NCI-H2107 treated with DMSO at 0.1 percent for 48 hours (cell line): ENCODE data around the gene CALHM3.

Source experiments
- DNase-seq: peaks from one replicate; lab custom pipeline; 2025; ENCODE audit not compliant: unreplicated experiment; lab: John Stamatoyannopoulos, UW

CALHM3 gene

DNA sequence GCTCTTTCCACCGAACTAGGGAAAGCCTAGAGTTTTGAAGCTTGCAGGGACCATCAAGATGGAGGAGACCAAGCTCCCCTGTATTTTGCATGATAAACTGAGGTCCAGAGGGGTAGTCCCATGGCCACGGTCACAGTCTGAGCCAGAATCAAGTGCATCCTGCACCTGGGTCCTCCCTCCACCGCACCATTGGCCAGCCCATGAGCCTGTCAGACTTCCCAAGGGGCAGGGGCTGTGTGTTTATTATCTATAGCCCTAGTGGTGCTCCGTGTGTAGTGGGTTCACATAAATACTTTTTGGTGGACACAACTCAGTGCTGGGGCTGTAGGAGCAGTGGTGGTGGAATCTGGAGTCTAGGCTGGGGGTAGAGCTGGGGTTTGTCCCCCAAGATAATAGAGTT, 3.6 kb downstream of the CALHM3 start:
- DNase-seq: no peak

- no peak for DNase-seq
Measured at GRCh38 chr10:103474077-103474476, 5.0 kb downstream of the CALHM3 start.

DNA sequence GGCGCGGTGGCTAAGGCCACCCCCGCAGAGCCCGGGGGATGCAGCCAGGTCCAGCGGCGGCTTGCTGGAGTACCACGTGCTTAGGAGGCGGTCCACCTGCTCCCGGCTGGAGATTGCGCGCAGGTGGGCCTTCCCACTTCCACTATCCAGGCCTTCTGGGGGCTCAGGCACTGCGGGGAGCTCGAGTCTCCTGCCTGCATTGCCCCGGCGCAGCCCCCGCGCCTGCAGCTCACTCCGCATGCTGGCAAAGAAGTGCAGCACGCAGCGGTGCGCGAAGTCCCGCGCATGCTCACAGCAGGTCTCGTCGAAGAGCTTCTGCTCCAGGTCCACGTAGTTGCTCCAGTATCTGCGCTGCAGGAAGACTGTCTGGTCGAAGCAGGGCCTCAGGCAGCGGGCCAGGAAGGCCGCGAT, 5.8 kb downstream of the CALHM3 start:
- no peak for DNase-seq

- no peak for DNase-seq
Measured at GRCh38 chr10:103472005-103472404, 7.0 kb downstream of the CALHM3 start.

GRCh38 chr10:103470761-103471653, 8.0 kb downstream of the CALHM3 start:
- no peak for DNase-seq

GRCh38 chr10:103469201-103469600, 9.8 kb downstream of the CALHM3 start:
- no peak for DNase-seq

- no peak for DNase-seq
Measured at GRCh38 chr10:103467406-103467805, 11.6 kb downstream of the CALHM3 start.

- no peak for DNase-seq
Measured at GRCh38 chr10:103466734-103467133, 12.3 kb downstream of the CALHM3 start.

GRCh38 chr10:103465411-103466179, 13.4 kb downstream of the CALHM3 start:
- no peak for DNase-seq

GRCh38 chr10:103463499-103463898, 15.5 kb downstream of the CALHM3 start:
- no peak for DNase-seq

DNA sequence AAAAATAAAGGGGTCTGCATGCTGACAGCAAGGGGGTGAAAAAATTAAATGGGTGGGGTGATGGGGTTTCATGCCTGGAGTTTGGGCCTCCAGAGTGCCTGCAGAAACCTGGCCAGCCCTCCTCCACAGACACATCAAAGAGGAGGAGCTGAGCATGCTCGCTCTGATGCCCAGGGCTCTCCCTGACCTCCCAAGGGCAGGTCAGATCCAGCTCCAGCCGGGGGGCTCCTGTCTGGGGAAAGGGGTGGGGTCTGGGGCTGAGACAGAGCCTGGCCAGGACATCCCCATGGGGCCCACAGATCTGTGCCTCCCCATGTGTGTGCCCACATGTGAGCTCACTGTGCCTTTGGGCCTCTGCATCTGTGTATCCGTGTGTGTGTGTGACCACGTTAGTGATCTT, 19.4 kb downstream of the CALHM3 start:
- no peak for DNase-seq

DNA sequence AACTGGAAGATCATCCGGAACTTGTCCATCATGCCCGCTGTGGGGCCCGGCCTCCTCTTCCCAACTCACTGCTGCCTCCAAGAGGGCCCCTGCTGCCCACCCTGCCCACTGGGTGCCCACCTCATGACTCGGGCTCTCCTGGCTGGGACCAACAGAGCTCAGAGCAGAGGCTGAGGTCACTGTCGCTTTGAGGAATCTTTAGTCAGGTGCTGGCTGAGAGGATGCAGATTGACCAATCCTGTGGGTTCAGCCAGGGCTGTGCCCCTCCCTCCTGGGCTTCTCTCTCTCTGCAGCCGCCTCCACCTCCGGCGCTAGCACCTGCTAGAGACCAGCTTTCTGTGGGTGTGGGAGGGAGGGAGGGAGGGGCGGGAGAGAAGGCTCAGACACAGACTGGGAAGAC, 20.3 kb downstream of the CALHM3 start, which contains the start of gene CALHM1:
CALHM1 (minus strand) TSS at position 181 of the 400 bp plus-strand sequence; CDS start at position 32, 149 bp downstream.
- peak; percentile 63 for DNase-seq

DNA sequence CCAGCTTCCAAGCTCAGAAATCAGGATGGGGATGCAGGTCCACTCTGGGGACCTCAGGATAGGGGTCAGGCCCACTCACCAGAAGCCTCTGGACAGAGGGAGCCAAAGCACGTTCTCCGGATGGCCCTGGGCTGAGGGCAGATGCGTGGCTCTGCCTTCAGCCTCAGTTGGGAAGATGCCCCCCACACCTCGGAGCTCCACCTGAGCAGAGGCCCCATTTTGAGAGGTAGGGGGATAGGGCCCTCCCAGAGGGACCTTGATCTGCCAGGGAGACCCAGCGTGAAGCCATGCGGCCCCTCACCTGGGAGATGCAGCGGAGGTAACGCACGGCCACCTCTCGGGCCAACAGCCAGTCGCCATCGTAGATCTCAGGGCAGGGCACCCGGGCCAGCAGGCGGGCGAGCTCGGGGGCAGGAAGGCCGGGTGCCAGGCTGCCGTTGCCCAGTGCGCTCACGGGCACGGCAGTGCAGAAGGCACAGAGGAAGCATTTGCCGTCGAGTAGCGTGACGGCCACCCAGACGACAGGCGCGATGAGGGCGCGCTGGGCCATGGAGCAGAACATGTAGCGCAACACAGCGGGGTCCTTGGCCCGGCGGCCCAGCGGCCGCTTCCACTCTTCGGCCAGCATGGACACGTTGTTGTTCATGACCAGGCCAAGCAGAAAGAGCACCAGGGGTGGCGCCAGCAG, 21.0 kb downstream of the CALHM3 start:
- no peak for DNase-seq

DNA sequence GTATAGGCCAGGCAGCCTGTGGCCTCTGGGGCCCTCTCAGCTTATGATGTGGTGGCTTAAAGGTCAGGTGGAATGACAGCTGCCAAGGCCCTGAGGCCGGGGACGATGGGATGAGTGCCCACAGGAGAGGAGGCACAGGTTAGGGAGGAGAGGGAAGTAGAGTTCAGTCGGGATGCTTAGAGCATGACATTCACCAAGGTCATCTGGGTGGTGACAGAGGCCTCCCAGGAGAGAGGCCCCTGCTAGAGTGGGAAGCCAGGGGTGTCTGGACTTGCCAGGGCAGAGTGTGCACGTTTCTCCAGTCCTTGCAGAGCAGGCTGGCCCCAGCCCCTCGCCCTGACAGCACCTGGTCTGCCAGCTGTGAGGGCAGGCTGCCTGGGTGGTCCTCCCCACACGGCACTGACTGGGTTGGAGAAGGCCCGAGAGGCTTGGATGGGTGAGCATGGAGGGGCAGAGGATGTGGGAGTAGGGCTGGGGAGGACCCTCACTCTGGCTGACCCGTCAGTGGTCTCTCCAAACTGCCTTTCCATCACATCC, 21.8 kb downstream of the CALHM3 start:
- DNase-seq: no peak

DNA sequence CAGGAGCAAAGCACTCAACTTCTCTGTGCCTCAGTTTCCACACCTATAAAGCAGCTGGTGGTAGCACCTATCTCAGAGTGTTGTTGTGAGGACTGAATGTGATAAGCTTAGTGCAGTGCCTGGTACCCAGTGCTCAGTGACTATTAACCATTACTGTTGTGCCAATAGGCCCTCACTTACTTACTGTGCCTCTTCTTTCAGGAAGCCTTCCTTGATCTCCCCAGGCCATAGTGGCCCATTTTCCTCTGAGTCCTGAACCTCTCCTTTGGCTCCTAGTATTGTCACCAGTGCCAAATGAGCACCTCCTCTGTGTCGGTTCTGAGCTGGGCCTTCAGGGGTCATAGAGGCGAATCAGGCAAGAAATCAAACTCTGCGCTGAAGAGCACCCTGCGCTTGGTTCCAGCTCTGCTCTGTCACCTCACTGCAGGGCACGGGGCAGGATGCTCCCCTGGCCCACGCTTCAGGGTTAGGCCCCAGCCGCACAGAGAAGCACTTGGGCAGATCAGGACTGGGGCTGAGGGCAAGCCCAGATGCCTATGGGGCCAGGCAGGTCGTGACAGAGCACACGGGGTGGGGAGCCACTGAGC, 22.9 kb downstream of the CALHM3 start:
- no peak for DNase-seq

DNA sequence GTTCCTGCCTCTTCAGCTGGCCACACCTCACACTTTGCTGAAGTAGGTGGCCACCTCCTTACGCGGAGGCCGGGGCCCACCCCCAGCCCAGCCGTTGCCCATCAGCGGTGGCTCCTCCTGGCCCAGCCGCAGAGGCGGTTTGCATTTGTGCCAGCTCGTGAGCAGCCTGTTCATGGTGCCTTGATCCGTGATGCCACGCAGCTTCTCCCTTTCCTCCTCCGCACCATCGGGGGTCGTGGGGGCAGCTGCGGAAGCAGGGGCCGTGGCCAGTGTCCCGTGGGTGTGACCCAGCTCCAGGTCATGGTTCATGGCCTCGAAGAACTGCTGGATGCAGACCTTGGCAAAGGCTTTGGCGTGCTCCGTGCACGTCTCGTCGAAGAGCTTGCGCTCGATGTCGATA, 23.8 kb downstream of the CALHM3 start:
- no peak for DNase-seq

DNA sequence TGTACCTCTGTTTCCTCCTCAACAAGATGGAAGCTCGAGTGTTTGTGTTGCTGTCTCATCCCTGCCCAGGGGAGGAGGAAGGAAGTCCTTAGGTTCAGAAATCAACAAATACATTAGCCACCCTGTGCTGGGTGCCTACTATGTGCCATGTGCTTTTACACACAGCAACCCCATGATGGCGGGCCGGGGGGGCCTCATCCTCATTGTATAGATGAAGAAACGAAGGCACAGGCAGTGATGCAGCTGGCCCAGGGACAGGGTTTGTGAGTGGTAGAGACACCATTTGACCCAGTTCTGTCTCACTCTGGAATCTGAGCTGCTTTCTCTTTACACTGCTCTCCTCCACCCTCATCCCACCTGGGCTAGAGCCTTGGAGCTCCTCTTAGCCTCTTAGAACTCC, 25.0 kb downstream of the CALHM3 start:
- DNase-seq: no peak

DNA sequence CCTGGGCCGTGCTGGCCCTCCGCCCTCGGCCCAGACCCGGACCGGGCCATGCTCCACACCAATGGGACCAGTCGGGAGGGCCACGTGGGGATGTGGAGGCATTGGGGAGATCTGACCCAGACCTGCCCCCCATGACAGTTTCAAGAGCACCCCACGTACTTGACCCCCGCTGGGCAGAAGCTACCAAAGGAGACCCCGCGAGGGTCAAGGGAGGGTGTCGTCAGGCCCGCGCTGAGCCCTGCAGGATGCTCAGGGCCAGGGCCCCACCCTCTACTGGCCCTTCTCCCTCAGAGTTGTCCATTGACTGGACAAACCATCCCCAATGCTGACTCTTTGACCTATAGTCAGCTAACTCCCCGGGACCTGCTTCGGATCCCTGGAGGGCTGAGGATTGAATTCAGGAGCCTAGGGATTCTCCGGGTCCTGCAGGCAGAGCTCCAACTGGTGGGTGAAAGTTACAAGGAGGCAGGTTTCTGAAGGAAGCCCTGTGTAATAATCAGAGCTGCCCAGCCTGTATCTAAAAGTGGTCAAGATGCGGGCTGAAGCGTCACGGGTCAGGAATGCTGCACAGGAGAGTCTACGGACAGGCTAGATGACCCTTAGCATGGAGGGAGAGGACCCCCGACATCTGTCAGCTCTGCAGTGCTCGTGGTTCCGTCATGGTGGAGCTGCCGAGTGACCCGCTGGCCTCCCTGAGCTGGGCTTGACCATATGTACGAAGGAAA, 26.4 kb downstream of the CALHM3 start:
- DNase-seq: no peak

DNA sequence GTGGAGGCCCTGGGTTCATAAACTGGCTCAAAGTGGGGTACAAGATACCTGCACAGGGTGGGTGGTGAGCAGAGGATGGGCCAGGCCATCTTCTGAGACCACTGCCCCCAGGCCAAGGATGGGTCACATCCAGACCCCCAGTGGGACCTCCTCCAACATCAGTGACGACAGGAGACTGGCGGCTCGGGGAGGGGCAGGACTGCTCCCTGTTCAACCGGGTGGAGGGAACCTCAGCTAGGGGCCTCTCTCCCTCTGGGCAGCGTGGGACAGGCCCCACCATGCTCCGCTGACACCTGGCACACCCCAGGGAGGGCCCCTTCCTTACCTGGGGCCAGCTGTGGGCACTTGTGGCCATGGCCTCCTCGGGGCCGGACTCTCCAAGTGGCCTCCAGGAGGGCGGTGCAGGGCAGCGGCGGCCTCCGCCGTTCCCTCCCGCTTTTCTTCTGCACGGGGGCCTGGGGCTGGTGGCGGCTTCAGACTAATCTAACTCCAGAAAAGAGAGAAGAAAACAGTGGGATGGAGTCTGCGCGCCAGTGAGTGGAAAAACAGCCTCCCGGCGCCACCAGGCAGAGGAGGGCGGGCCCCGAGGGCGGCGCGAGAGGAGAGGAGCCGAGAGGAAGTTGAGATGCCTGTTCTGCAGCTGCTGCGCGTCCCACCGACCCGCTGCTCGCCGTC, 27.1 kb downstream of the CALHM3 start, which contains the start of gene CALHM2:
CALHM2 (minus strand) TSS at position 540 of the 675 bp plus-strand sequence. CDS start 2,429 bp downstream, outside the sequence.
- DNase-seq: peak; percentile 34
